OCI-LY3 (cell line): Measurements from ENCODE around the gene RANBP10.

Experiments
- H2AFZ ChIP-seq: fragments of 200-600, 300-600 bp; shearing (Covaris generic); 2 replicates; pipeline ENCODE4 v1.6.0; 2014; ENCODE audit warnings: antibody characterized with exemption, low read depth, low read length
- H3K27ac ChIP-seq: fragments of 200-600, 300-600 bp; sonication (generic); 2 replicates; pipeline ENCODE4 v1.5.1; 2014; ENCODE audit warnings: mild to moderate bottlenecking, low read length, moderate library complexity, mixed read lengths
- H3K27me3 ChIP-seq: fragments of 200-600, 300-600 bp; sonication (generic); 2 replicates; pipeline ENCODE4 v1.6.1; 2014; ENCODE audit warnings: low read depth, low read length, mixed read lengths
- H3K36me3 ChIP-seq: fragments of 200-600, 300-600 bp; sonication (generic); replicated peaks from 2 replicates; pipeline ENCODE3; 2014; ENCODE audit warnings: low read depth, low read length, mixed read lengths
- H3K4me1 ChIP-seq: fragments of 300-600, 200-600 bp; sonication (generic); 2 replicates; pipeline ENCODE4 v1.6.1; 2014; ENCODE audit warnings: low read length, mixed read lengths
- H3K4me2 ChIP-seq: fragments of 200-600, 300-600 bp; sonication (generic); 2 replicates; pipeline ENCODE4 v1.6.1; 2014; ENCODE audit warnings: low read length, mixed read lengths
- H3K4me3 ChIP-seq: fragments of 300-600, 200-600 bp; sonication (generic); 2 replicates; pipeline ENCODE4 v1.5.1; 2014; ENCODE audit warnings: antibody characterized with exemption, mild to moderate bottlenecking, low read length, moderate library complexity
- H3K79me2 ChIP-seq: fragments of 300-600, 200-600 bp; shearing (Covaris generic); 2 replicates; pipeline ENCODE4 v1.6.1; 2014; ENCODE audit warnings: mild to moderate bottlenecking, low read length, mixed read lengths
- H3K9ac ChIP-seq: fragments of 300-600, 200-600 bp; shearing (Covaris generic); 2 replicates; pipeline ENCODE4 v1.6.0; 2014; ENCODE audit warnings: mild to moderate bottlenecking, low read length, moderate library complexity
- H3K9me3 ChIP-seq: fragments of 200-600, 300-600 bp; shearing (Covaris generic); 2 replicates; pipeline ENCODE4 v1.6.1; 2014; ENCODE audit warnings: low read length, mixed read lengths; ENCODE audit not compliant: insufficient read depth
- H4K20me1 ChIP-seq: fragments of 200-600, 300-600 bp; sonication (generic); 2 replicates; pipeline ENCODE4 v1.6.1; 2016; ENCODE audit warnings: low read length, mixed read lengths; ENCODE audit not compliant: insufficient read depth
- EZH2phosphoT487 ChIP-seq: fragments of 200-600 bp; shearing (Covaris generic); IDR thresholded peaks from 2 replicates; pipeline ENCODE4 v1.6.1; 2018; ENCODE audit warnings: antibody characterized with exemption, mixed run types, low read depth
- TF ChIP-seq, protein P1 (sequence below): fragments of 200-600, 300-600 bp; sonication (generic); IDR thresholded peaks from 2 replicates; pipeline ENCODE4 v1.5.1; 2014; ENCODE audit warnings: antibody characterized with exemption, low read length, low read depth

RANBP10 gene

DNA sequence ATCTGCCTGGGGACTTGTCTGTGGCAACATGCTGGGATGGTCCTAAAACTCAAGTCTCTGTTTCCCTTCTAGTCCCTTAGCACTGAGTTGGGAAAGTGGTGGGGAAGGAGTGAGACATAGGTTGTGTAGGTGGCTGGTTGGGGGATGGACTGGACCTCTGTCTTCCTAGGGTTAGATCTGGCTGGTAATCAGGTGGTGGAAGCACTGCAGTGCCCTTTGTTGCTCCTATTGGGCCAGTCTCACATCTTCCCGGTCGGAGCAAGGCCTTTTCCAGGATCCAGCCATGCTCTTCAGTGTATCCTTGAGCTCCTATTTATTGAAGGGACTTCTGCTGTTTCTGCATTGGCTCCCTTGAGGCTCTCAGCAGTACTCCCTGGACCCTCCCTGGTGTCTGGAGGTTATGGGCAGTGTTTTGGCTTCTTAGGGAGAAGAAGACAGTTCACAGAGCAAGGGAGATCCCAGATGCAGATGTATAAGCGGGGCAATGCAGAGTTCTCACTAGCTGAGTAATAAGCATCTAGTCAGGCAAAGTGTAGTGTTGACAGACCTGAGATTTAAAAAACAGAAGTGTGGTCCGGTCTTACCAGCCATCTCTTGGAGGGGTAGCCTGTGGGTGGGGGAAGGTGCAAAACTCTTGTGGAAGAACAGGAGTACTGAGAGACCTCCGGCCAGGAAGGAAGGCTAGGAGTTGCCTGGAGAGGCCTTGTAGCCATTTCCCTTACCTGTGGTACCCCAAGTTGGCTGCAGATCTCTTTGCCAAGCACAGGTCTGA is 39.1 kb upstream of the RANBP10 start:
- no peak overlapping the region for H2AFZ ChIP-seq
- H3K4me1 ChIP-seq: peaks cover 31% of the 10 kb centered on the region

GRCh38 chr16:67844497-67844896 is 38.1 kb upstream of the RANBP10 start:
- no peak overlapping the region for H2AFZ ChIP-seq
- no peaks in the 10 kb centered on the region for H3K27me3 ChIP-seq
- peaks cover 5% of the 10 kb centered on the region; the same call in 1 of the 2 replicates for H4K20me1 ChIP-seq
- TF ChIP-seq, protein P1, sequence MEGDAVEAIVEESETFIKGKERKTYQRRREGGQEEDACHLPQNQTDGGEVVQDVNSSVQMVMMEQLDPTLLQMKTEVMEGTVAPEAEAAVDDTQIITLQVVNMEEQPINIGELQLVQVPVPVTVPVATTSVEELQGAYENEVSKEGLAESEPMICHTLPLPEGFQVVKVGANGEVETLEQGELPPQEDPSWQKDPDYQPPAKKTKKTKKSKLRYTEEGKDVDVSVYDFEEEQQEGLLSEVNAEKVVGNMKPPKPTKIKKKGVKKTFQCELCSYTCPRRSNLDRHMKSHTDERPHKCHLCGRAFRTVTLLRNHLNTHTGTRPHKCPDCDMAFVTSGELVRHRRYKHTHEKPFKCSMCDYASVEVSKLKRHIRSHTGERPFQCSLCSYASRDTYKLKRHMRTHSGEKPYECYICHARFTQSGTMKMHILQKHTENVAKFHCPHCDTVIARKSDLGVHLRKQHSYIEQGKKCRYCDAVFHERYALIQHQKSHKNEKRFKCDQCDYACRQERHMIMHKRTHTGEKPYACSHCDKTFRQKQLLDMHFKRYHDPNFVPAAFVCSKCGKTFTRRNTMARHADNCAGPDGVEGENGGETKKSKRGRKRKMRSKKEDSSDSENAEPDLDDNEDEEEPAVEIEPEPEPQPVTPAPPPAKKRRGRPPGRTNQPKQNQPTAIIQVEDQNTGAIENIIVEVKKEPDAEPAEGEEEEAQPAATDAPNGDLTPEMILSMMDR: no peak
- no peak for TF ChIP-seq EZH2phosphoT487
- no peaks in the 10 kb centered on the region for H3K36me3 ChIP-seq
- H3K9me3 ChIP-seq: no peaks in the 10 kb centered on the region
- H3K4me3 ChIP-seq: no peak overlapping the region
- H3K4me2 ChIP-seq: no peak overlapping the region
- H3K9ac ChIP-seq: no peak overlapping the region
- peaks cover 56% of the 10 kb centered on the region for H3K79me2 ChIP-seq
- no peak overlapping the region for H3K27ac ChIP-seq
- peaks cover 31% of the 10 kb centered on the region for H3K4me1 ChIP-seq

More for the DNA sequence above, 39.1 kb upstream of the RANBP10 start:
- Histone ChIP-seq H3K27ac (peak overlapping the region; percentile 83), H3K4me2 (peak overlapping the region; percentile 97), H3K4me3 (peak overlapping the region; percentile 93), H4K20me1 (peaks cover 5% of the 10 kb centered on the region; the same call in 1 of the 2 replicates), H3K36me3 (peaks cover 4% of the 10 kb centered on the region), H3K79me2 (peaks cover 65% of the 10 kb centered on the region), H3K9me3 (no peaks in the 10 kb centered on the region), H3K27me3 (no peaks in the 10 kb centered on the region), H3K9ac (peak overlapping the region; percentile 97)
- no peak for TF ChIP-seq EZH2phosphoT487
- TF ChIP-seq, protein P1: no peak

- Histone ChIP-seq H3K4me3 (peak overlapping the region; percentile 95), H3K4me2 (peak overlapping the region; percentile 71), H3K9me3 (no peaks in the 10 kb centered on the region), H3K36me3 (no peaks in the 10 kb centered on the region), H2AFZ (no peak overlapping the region), H3K27ac (no peak overlapping the region), H4K20me1 (peaks cover 5% of the 10 kb centered on the region; the same call in 1 of the 2 replicates), H3K4me1 (peaks cover 31% of the 10 kb centered on the region), H3K79me2 (peaks cover 45% of the 10 kb centered on the region), H3K27me3 (no peaks in the 10 kb centered on the region), H3K9ac (peak overlapping the region; percentile 89; the same call in 1 of the 2 replicates)
- no peak for TF ChIP-seq EZH2phosphoT487
- TF ChIP-seq, protein P1: no peak
Observed at GRCh38 chr16:67843343-67843765, 37.0 kb upstream of the RANBP10 start.

DNA sequence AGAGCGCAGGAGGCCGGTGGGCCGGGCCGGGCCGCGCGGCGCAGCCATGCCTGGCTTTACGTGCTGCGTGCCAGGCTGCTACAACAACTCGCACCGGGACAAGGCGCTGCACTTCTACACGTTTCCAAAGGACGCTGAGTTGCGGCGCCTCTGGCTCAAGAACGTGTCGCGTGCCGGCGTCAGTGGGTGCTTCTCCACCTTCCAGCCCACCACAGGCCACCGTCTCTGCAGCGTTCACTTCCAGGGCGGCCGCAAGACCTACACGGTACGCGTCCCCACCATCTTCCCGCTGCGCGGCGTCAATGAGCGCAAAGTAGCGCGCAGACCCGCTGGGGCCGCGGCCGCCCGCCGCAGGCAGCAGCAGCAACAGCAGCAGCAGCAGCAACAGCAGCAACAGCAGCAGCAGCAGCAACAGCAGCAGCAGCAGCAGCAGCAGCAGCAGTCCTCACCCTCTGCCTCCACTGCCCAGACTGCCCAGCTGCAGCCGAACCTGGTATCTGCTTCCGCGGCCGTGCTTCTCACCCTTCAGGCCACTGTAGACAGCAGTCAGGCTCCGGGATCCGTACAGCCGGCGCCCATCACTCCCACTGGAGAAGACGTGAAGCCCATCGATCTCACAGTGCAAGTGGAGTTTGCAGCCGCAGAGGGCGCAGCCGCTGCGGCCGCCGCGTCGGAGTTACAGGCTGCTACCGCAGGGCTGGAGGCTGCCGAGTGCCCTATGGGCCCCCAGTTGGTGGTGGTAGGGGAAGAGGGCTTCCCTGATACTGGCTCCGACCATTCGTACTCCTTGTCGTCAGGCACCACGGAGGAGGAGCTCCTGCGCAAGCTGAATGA is 36.4 kb upstream of the RANBP10 start:
- no peak overlapping the region; the same call in 1 of the 2 replicates for H3K27ac ChIP-seq
- H4K20me1 ChIP-seq: peaks cover under 1% of the 10 kb centered on the region; the same call in 1 of the 2 replicates
- TF ChIP-seq, protein P1: peak; percentile 7; the same call in 1 of the 2 replicates
- no peak for TF ChIP-seq EZH2phosphoT487
- no peaks in the 10 kb centered on the region for H3K9me3 ChIP-seq
- H3K79me2 ChIP-seq: peaks cover 39% of the 10 kb centered on the region
- H3K4me1 ChIP-seq: peaks cover 26% of the 10 kb centered on the region
- peak overlapping the region; percentile 95 for H3K4me3 ChIP-seq
- H3K4me2 ChIP-seq: peak overlapping the region; percentile 71
- H2AFZ ChIP-seq: no peak overlapping the region
- H3K27me3 ChIP-seq: no peaks in the 10 kb centered on the region
- no peaks in the 10 kb centered on the region for H3K36me3 ChIP-seq
- peak overlapping the region; percentile 89 for H3K9ac ChIP-seq
